ENCODE data around the gene DUSP11.

DUSP11 gene

GRCh38 chr2:73776869-73777519 lies 2.9 kb downstream of the DUSP11 start:
- H3K4me3 ChIP-seq (replicated peaks; ENCODE audit: insufficient read depth, low read length) = no peak overlapping the region
- TF ChIP-seq, protein P1, sequence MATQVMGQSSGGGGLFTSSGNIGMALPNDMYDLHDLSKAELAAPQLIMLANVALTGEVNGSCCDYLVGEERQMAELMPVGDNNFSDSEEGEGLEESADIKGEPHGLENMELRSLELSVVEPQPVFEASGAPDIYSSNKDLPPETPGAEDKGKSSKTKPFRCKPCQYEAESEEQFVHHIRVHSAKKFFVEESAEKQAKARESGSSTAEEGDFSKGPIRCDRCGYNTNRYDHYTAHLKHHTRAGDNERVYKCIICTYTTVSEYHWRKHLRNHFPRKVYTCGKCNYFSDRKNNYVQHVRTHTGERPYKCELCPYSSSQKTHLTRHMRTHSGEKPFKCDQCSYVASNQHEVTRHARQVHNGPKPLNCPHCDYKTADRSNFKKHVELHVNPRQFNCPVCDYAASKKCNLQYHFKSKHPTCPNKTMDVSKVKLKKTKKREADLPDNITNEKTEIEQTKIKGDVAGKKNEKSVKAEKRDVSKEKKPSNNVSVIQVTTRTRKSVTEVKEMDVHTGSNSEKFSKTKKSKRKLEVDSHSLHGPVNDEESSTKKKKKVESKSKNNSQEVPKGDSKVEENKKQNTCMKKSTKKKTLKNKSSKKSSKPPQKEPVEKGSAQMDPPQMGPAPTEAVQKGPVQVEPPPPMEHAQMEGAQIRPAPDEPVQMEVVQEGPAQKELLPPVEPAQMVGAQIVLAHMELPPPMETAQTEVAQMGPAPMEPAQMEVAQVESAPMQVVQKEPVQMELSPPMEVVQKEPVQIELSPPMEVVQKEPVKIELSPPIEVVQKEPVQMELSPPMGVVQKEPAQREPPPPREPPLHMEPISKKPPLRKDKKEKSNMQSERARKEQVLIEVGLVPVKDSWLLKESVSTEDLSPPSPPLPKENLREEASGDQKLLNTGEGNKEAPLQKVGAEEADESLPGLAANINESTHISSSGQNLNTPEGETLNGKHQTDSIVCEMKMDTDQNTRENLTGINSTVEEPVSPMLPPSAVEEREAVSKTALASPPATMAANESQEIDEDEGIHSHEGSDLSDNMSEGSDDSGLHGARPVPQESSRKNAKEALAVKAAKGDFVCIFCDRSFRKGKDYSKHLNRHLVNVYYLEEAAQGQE (IDR thresholded peaks at IDR 0.05; ENCODE audit: insufficient replicate concordance, low read depth) = no peak
- TF ChIP-seq SPI1 (IDR thresholded peaks at IDR 0.05; ENCODE audit: borderline replicate concordance, low read depth) = no peak
- no peak for TF ChIP-seq CTCF (IDR thresholded peaks at IDR 0.05; ENCODE audit: insufficient read depth, low read length)
- TF ChIP-seq POLR2AphosphoS5 (IDR thresholded peaks at IDR 0.05; ENCODE audit: low read depth) = no peak
- no peak for TF ChIP-seq GABPA (IDR thresholded peaks at IDR 0.05; ENCODE audit: low read depth)
- DNase-seq (ENCODE audit: low read depth in 1 of 2, low spot score in 1 of 2) = no peak
- no peaks in the 10 kb centered on the region for H3K27me3 ChIP-seq (ENCODE audit: insufficient read depth, poor library complexity, severe bottlenecking)
- H3K27ac ChIP-seq (replicated peaks) = no peak overlapping the region

DNA sequence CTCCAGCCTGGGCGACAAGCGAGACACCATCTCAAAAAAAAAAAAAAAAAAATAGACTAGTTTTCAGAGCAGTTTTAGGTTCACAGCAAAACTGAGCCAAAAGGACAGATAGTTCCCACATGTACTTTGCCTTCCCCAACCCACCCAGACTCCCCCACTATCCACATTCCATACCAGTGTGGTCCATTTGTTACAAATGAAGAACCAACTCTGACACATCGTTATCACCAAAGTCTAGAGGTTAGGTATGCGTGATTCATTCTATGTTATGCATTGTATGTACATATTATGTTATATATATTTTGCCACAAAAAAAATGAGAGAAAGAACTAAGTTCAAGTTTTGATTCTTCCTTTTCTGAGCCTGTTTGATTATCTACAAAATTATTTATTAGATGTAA lies 3.5 kb downstream of the DUSP11 start:
- TF ChIP-seq CTCF (IDR thresholded peaks at IDR 0.05; ENCODE audit: insufficient read depth, low read length) (no peak), POLR2AphosphoS5 (IDR thresholded peaks at IDR 0.05; ENCODE audit: low read depth) (no peak), SPI1 (IDR thresholded peaks at IDR 0.05; ENCODE audit: borderline replicate concordance, low read depth) (no peak), GABPA (IDR thresholded peaks at IDR 0.05; ENCODE audit: low read depth) (no peak)
- TF ChIP-seq, protein P1 (IDR thresholded peaks at IDR 0.05; ENCODE audit: insufficient replicate concordance, low read depth) = no peak
- H3K4me3 ChIP-seq (replicated peaks; ENCODE audit: insufficient read depth, low read length) = no peak overlapping the region
- no peak for DNase-seq (ENCODE audit: low read depth in 1 of 2, low spot score in 1 of 2)
- no peaks in the 10 kb centered on the region for H3K27me3 ChIP-seq (ENCODE audit: insufficient read depth, poor library complexity, severe bottlenecking)
- H3K27ac ChIP-seq (replicated peaks) = no peak overlapping the region

GRCh38 chr2:73772819-73773218 lies 7.1 kb downstream of the DUSP11 start:
- no peak for DNase-seq (ENCODE audit: low read depth in 1 of 2, low spot score in 1 of 2)
- H3K27ac ChIP-seq (replicated peaks) = no peak overlapping the region
- no peak overlapping the region for H3K4me3 ChIP-seq (replicated peaks; ENCODE audit: insufficient read depth, low read length)
- TF ChIP-seq, protein P1 (IDR thresholded peaks at IDR 0.05; ENCODE audit: insufficient replicate concordance, low read depth) = no peak
- TF ChIP-seq CTCF (IDR thresholded peaks at IDR 0.05; ENCODE audit: insufficient read depth, low read length) (no peak), POLR2AphosphoS5 (IDR thresholded peaks at IDR 0.05; ENCODE audit: low read depth) (no peak), SPI1 (IDR thresholded peaks at IDR 0.05; ENCODE audit: borderline replicate concordance, low read depth) (no peak)
- no peaks in the 10 kb centered on the region for H3K27me3 ChIP-seq (ENCODE audit: insufficient read depth, poor library complexity, severe bottlenecking)

Data from HL-60 (cell line).